Sigmoid colon (tissue), 4 donors: Measurements from ENCODE around the gene FAM50B.

Source experiments
- CTCF ChIP-seq, 4 experiments: fragments of 450-650 bp in 3 of 4; fragments of 200-600 bp in 1 of 4; IDR thresholded peaks; one replicate each; pipeline ENCODE4 v1.5.1; 2016 to 2019; ENCODE audit warnings: antibody characterized with exemption in 4 of 4, mild to moderate bottlenecking in 3 of 4, moderate library complexity in 2 of 4
- EP300 ChIP-seq, 4 donors: sonication (generic); formaldehyde crosslinking; IDR thresholded peaks; one replicate each; pipeline ENCODE4 v1.6.1; 2017; ENCODE audit warnings: antibody characterized with exemption in 4 of 4
- POLR2A ChIP-seq, 2 donors: fragments of 450-650 bp; IDR thresholded peaks; one replicate each; pipeline ENCODE4 v1.6.1; 2016; ENCODE audit warnings: antibody characterized with exemption in 2 of 2, mild to moderate bottlenecking in 2 of 2, moderate library complexity in 2 of 2
- POLR2AphosphoS5 ChIP-seq, 4 donors: sonication (generic); formaldehyde crosslinking; IDR thresholded peaks; one replicate each; pipeline ENCODE4 v1.6.1; 2017; ENCODE audit warnings: antibody characterized with exemption in 4 of 4

GRCh38 chr6:3814539-3814938 is 34.6 kb upstream of the FAM50B start:
- TF ChIP-seq CTCF (IDR thresholded peaks at IDR 0.05) (no peak), POLR2A (IDR thresholded peaks at IDR 0.05) (no peak), EP300 (IDR thresholded peaks at IDR 0.05) (no peak), POLR2AphosphoS5 (IDR thresholded peaks at IDR 0.05) (no peak)
